IMR-90 (cell line): ENCODE measurements around the gene SEC14L1. TPM values are rescaled to one million over a fixed set of nuclear protein-coding genes. Genes with fewer than 3 reads are reported as not detected.

Experiments used
- ATAC-seq: fragments of 200-7000 bp; cut with Tn5 transposase; 2 replicates; pipeline ENCODE4 v1.9.1; 2020; ENCODE audit warnings: low read depth, mild to moderate bottlenecking, moderate library complexity
- BruUV-seq: library from RNA; stranded (reverse); fragments of 400-500 nt; replicated peaks from 2 replicates; lab custom pipeline; 2021; lab: Mats Ljungman, UMichigan
- CTCF ChIA-PET: fragments of 300-600 bp; formaldehyde crosslinking; extraction: SDS; loops from one replicate; lab custom pipeline; 2021; ENCODE audit warnings: antibody characterized with exemption; lab: Yijun Ruan, JAX
- POLR2A ChIA-PET: fragments of 300-600 bp; sonication (Branson Sonifier 250); formaldehyde crosslinking; loops from one replicate; lab custom pipeline; 2022; ENCODE audit warnings: antibody characterized with exemption; ENCODE audit not compliant: unreplicated experiment; lab: Charles Lee
- DNase-seq: peaks from one replicate; pipeline ENCODE4 v3.0.0; 2013
- H2AFZ ChIP-seq: replicated peaks from 2 replicates; pipeline ENCODE3; 2013; ENCODE audit warnings: low read length, mild to moderate bottlenecking; ENCODE audit not compliant: poor library complexity
- H2AK5ac ChIP-seq: 2 replicates; pipeline ENCODE4 v1.6.1; 2013; ENCODE audit warnings: low read depth, low read length, inconsistent platforms
- H2AK9ac ChIP-seq: replicated peaks from 2 replicates; pipeline ENCODE3; 2013; ENCODE audit warnings: mild to moderate bottlenecking, low read depth, low read length, moderate library complexity; ENCODE audit not compliant: poor library complexity
- H2BK120ac ChIP-seq: 2 replicates; pipeline ENCODE4 v1.6.1; 2013; ENCODE audit warnings: low read depth, low read length, inconsistent platforms
- H2BK15ac ChIP-seq: 3 replicates; pipeline ENCODE4 v1.6.1; 2013; ENCODE audit warnings: low read depth, low read length, inconsistent platforms
- H2BK20ac ChIP-seq: 2 replicates; pipeline ENCODE4 v1.6.1; 2013; ENCODE audit warnings: low read depth, mild to moderate bottlenecking, inconsistent platforms, low read length, moderate library complexity
- H2BK5ac ChIP-seq: 2 replicates; pipeline ENCODE4 v1.6.1; 2013; ENCODE audit warnings: mild to moderate bottlenecking, low read depth, low read length, inconsistent platforms; ENCODE audit not compliant: poor library complexity, severe bottlenecking
- H3K14ac ChIP-seq: replicated peaks from 2 replicates; pipeline ENCODE4 v1.6.1; 2013; ENCODE audit warnings: low read depth, low read length, inconsistent platforms
- H3K18ac ChIP-seq: 2 replicates; pipeline ENCODE4 v1.6.1; 2013; ENCODE audit warnings: low read depth, low read length, control low read depth
- H3K23ac ChIP-seq: 2 replicates; pipeline ENCODE4 v1.6.1; 2013; ENCODE audit warnings: low read depth, low read length, inconsistent platforms
- H3K27ac ChIP-seq: 2 replicates; pipeline ENCODE4 v1.5.1; 2013; ENCODE audit warnings: mild to moderate bottlenecking, control low read depth, low read length; ENCODE audit not compliant: insufficient read depth
- H3K27me3 ChIP-seq: 2 replicates; pipeline ENCODE4 v1.6.1; 2013; ENCODE audit warnings: low read length; ENCODE audit not compliant: control insufficient read depth, insufficient read depth
- H3K36me3 ChIP-seq: 2 replicates; pipeline ENCODE4 v1.6.1; 2013; ENCODE audit warnings: low read length, mixed read lengths; ENCODE audit not compliant: control insufficient read depth, insufficient read depth
- H3K4ac ChIP-seq: 2 replicates; pipeline ENCODE4 v1.6.1; 2013; ENCODE audit warnings: low read depth, low read length, inconsistent platforms
- H3K4me1 ChIP-seq: 2 replicates; pipeline ENCODE4 v1.6.1; 2013; ENCODE audit warnings: low read length, mixed read lengths; ENCODE audit not compliant: control insufficient read depth, insufficient read depth
- H3K4me2 ChIP-seq: 2 replicates; pipeline ENCODE4 v1.6.1; 2013; ENCODE audit warnings: low read depth, mild to moderate bottlenecking, control low read depth, low read length, moderate library complexity
- H3K4me3 ChIP-seq: 2 replicates; pipeline ENCODE4 v1.5.1; 2013; ENCODE audit warnings: low read depth, mild to moderate bottlenecking, control low read depth, low read length, moderate library complexity; ENCODE audit not compliant: insufficient read depth
- H3K56ac ChIP-seq: 2 replicates; pipeline ENCODE4 v1.6.1; 2013; ENCODE audit warnings: low read length, inconsistent platforms; ENCODE audit not compliant: insufficient read depth; ENCODE audit errors: extremely low read depth
- H3K79me1 ChIP-seq, 2 experiments: 2 replicates each; pipeline ENCODE4 v1.6.1; 2013; ENCODE audit warnings: low read length in 2 of 2, inconsistent platforms in 1 of 2, low read depth in 1 of 2
- H3K9ac ChIP-seq: 2 replicates; pipeline ENCODE4 v1.6.1; 2013; ENCODE audit warnings: low read depth, low read length, control low read depth
- H3K9me1 ChIP-seq: 2 replicates; pipeline ENCODE4 v1.6.1; 2013; ENCODE audit warnings: low read length, inconsistent platforms; ENCODE audit not compliant: insufficient read depth
- H3K9me3 ChIP-seq: 2 replicates; pipeline ENCODE4 v1.6.1; 2013; ENCODE audit warnings: low read length; ENCODE audit not compliant: control insufficient read depth, insufficient read depth
- H4K20me1 ChIP-seq: 2 replicates; pipeline ENCODE4 v1.6.1; 2013; ENCODE audit warnings: low read length, inconsistent platforms; ENCODE audit not compliant: insufficient read depth
- H4K5ac ChIP-seq: 2 replicates; pipeline ENCODE4 v1.6.1; 2013; ENCODE audit warnings: mild to moderate bottlenecking, low read depth, low read length, control low read depth
- H4K8ac ChIP-seq, 2 experiments: 2 replicates each; pipeline ENCODE4 v1.6.1; 2013; ENCODE audit warnings: low read depth in 2 of 2, low read length in 2 of 2, control low read depth in 1 of 2, inconsistent platforms in 1 of 2
- H4K91ac ChIP-seq: 2 replicates; pipeline ENCODE4 v1.6.1; 2013; ENCODE audit warnings: low read depth, low read length, inconsistent platforms; ENCODE audit not compliant: insufficient read depth
- CEBPB ChIP-seq: IDR thresholded peaks from 2 replicates; pipeline ENCODE4 v1.6.1; 2012; ENCODE audit warnings: low read depth, low read length, improper control_type of control experiment
- FOS ChIP-seq: fragments of 150-350 bp; IDR thresholded peaks from 2 replicates; pipeline ENCODE4 v1.6.1; 2016; ENCODE audit warnings: low read depth, low read length
- MAFK ChIP-seq: IDR thresholded peaks from 2 replicates; pipeline ENCODE4 v1.6.1; 2012; ENCODE audit warnings: low read depth, low read length, improper control_type of control experiment
- MXI1 ChIP-seq: IDR thresholded peaks from 2 replicates; pipeline ENCODE4 v1.6.1; 2012; ENCODE audit warnings: low read depth, mild to moderate bottlenecking, low read length, moderate library complexity, borderline replicate concordance
- POLR2A ChIP-seq: IDR thresholded peaks from 2 replicates; pipeline ENCODE4 v1.6.1; 2012; ENCODE audit warnings: mild to moderate bottlenecking, low read depth, low read length
- USF2 ChIP-seq: fragments of 150-350 bp; IDR thresholded peaks from 2 replicates; pipeline ENCODE4 v1.6.1; 2017; ENCODE audit warnings: mild to moderate bottlenecking, antibody characterized with exemption, low read length, low read depth
- WGBS, 2 experiments: methylation state at CpG; one replicate each; pipeline versions ENCODE4 v1.1.5 to v1.1.7; 2013; ENCODE audit warnings: missing lambda C conversion rate in 2 of 2; ENCODE audit not compliant: insufficient read length in 1 of 2; ENCODE audit errors: extremely low coverage in 2 of 2; 5-methylcytosine and 5-hydroxymethylcytosine counted together
- dilution Hi-C: fragments of 300-500 bp; cut with HindIII; formaldehyde crosslinking; loops from one replicate; pipeline ENCODE4 v1.14.3; 2018; ENCODE audit warnings: low sequenced_read_pairs; ENCODE audit not compliant: unreplicated experiment
- in situ Hi-C: fragments of 300-500 bp; cut with MboI; formaldehyde crosslinking; loops from 3 replicates; pipeline ENCODE4 v1.14.3; 2019; ENCODE audit warnings: low sequenced_read_pairs, inconsistent platforms, mixed read lengths
- intact Hi-C: fragments of 100-400 bp; cut with micrococcal nuclease; formaldehyde crosslinking; loops from 2 replicates; pipeline ENCODE4 v1.10.0; 2022
- polyA plus RNA-seq, 3 experiments: library from polyadenylated mRNA; depleted of rRNA; stranded (reverse); fragments of >200 nt; gene quantifications; 2 replicates each; pipeline ENCODE4 v1.2.3, GENCODE V29; 2012; ENCODE audit warnings: low replicate concordance in 1 of 3
- total RNA-seq: library from RNA; depleted of rRNA; stranded (reverse); fragments of >200 nt; gene quantifications from 2 replicates; pipeline ENCODE4 v1.2.3, GENCODE V29; 2012
- TF ChIP-seq, protein P1 (sequence below): conservative IDR thresholded peaks from 2 replicates; pipeline ENCODE4 v1.5.1; 2012; ENCODE audit warnings: mild to moderate bottlenecking, low read depth, low read length, improper control_type of control experiment

SEC14L1 gene
- total and polyA plus RNA-seq, 2 of the 4 experiments (the other 2 are of a cell fraction), result 24.9 to 35.8 TPM

DNA sequence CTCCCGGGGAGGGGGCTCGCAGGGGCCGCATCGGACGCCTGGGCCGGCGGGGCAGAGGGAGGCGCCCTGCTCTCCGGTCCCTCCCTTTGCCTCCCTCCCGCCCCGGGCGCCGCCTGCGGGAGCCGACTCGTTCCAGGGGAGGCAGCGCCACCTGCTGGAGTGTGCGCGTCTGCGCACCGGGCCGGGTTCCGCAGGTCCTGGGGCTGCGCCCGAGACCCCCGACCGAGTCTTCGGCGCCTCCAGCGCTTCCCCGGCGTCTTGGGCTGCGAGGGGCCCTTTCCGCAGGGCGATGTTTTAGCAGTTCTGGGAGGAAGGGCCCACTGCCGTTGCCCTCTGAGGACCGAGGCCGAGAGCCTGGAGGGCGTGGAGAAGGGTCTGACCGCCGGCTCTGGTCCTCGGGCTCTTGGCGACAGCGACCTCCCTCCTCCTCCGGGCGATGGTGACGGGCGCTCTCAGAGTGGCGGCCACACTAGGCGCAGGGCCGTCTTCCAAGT, 106.3 kb downstream of the SEC14L1 start (continued):
- TF ChIP-seq USF2, result no peak

DNA sequence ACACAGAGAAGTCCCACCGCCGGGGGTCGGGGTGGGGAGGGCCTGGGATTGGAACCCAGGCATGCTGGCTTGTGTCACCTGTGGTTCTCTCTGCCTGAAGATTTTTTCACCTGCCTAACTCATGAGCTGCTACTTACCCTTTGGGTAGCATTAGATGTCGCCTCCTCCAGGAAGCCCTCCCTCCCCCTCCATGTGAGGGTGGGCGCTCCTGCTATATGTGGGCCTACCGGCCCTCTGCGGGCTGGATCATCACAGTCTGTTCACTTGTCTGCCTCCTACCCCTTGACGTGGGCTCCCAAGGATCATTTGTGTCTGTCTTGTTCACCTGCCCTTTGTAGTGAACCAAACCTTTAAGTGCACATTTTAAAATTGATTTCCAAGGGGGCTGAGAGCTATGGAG, 106.8 kb downstream of the SEC14L1 start:
- H2BK15ac ChIP-seq, result peak overlapping the region; percentile 92; the same call in 2 of the 3 replicates
- ChIA-PET CTCF (interaction anchor here (0.6 to 1.0 kb wide), 2 partner anchors 60 to 122 kb away, joined by 3 to 5 read pairs; no protein-coding TSS in a partner anchor), POLR2A (interaction anchor here (0.6 kb wide), 1 partner anchor 171 kb away, joined by 3 read pairs; no protein-coding TSS in a partner anchor)
- no peaks in the 10 kb centered on the region for H3K36me3 ChIP-seq
- no peak overlapping the region for H2AK5ac ChIP-seq
- peak overlapping the region; percentile 62 to 93; a peak in 2 of 4 replicates for H4K8ac ChIP-seq
- no peak overlapping the region; the same call in 1 of the 2 replicates for H3K14ac ChIP-seq
- H3K9ac ChIP-seq, result no peak overlapping the region
- H3K18ac ChIP-seq, result no peak overlapping the region
- no peak overlapping the region for H3K4me2 ChIP-seq
- no peaks in the 10 kb centered on the region for H3K27me3 ChIP-seq
- H3K4me1 ChIP-seq, result peaks cover 6% of the 10 kb centered on the region
- DNase-seq, result no peak
- no TSS peak for BruUV-seq
- peak overlapping the region; percentile 97; the same call in 1 of the 2 replicates for H2BK120ac ChIP-seq
- peak overlapping the region; percentile 93 for H4K91ac ChIP-seq
- H2AK9ac ChIP-seq, result no peak overlapping the region
- no peak overlapping the region for H3K4me3 ChIP-seq
- no peaks in the 10 kb centered on the region for H3K79me1 ChIP-seq
- H2BK20ac ChIP-seq, result peak overlapping the region; percentile 25; the same call in 1 of the 2 replicates
- no peak overlapping the region for H3K4ac ChIP-seq
- H3K27ac ChIP-seq, result no peak overlapping the region
- H4K5ac ChIP-seq, result no peak overlapping the region; the same call in 1 of the 2 replicates
- H2BK5ac ChIP-seq, result no peak overlapping the region
- H3K9me1 ChIP-seq, result peaks cover 1% of the 10 kb centered on the region; the same call in 1 of the 2 replicates
- intact Hi-C loops (loop anchor here (1.0 to 5.0 kb wide), 2 partner anchors 161 to 380 kb away; partner anchors contain the start of gene MGAT5B), in situ Hi-C loops (loop anchor here (25.0 kb wide), 1 partner anchor 385 kb away; the partner anchor contains the start of gene MGAT5B), dilution Hi-C loops (no loop called here)
- WGBS, 2 experiments, result 100% methylated on average over 1 of the region's 8 CpGs; no CpG with 5 or more reads in 1 of the 2 experiments
- H2AFZ ChIP-seq, result peak overlapping the region; percentile 98
- TF ChIP-seq POLR2A, result no peak
- TF ChIP-seq MXI1, result no peak
- no peak for TF ChIP-seq FOS
- no peak for TF ChIP-seq CEBPB
- TF ChIP-seq MAFK, result no peak
- TF ChIP-seq, protein P1, sequence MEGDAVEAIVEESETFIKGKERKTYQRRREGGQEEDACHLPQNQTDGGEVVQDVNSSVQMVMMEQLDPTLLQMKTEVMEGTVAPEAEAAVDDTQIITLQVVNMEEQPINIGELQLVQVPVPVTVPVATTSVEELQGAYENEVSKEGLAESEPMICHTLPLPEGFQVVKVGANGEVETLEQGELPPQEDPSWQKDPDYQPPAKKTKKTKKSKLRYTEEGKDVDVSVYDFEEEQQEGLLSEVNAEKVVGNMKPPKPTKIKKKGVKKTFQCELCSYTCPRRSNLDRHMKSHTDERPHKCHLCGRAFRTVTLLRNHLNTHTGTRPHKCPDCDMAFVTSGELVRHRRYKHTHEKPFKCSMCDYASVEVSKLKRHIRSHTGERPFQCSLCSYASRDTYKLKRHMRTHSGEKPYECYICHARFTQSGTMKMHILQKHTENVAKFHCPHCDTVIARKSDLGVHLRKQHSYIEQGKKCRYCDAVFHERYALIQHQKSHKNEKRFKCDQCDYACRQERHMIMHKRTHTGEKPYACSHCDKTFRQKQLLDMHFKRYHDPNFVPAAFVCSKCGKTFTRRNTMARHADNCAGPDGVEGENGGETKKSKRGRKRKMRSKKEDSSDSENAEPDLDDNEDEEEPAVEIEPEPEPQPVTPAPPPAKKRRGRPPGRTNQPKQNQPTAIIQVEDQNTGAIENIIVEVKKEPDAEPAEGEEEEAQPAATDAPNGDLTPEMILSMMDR, result no peak
- no peak for TF ChIP-seq USF2
- H3K9me3 ChIP-seq, result no peaks in the 10 kb centered on the region
- H4K20me1 ChIP-seq, result no peaks in the 10 kb centered on the region
- no peak overlapping the region for H3K56ac ChIP-seq
- H3K23ac ChIP-seq, result no peak overlapping the region
- no peak for ATAC-seq
